Activated T-cell treated with anti-CD3 and anti-CD28 coated beads for 24 hours (primary cell): ENCODE measurements around the gene ATP9A.
"Not testable (repeated sequence)": the region's sequence is repeated elsewhere in the genome, so short reads cannot be mapped to it uniquely, and the experiment has no call there.

ENCODE experiments used
- DNase-seq: peaks from one replicate; pipeline ENCODE4 v3.0.0-alpha.2; 2020; ENCODE audit warnings: low read depth

ATP9A gene

GRCh38 chr20:51573576-51574243 lies 194.5 kb downstream of the ATP9A start:
- no peak for DNase-seq

- DNase-seq, result no peak
These were observed 196.8 kb downstream of the ATP9A start for GRCh38 chr20:51571460-51571794.

- DNase-seq, result no peak
These were observed 197.3 kb downstream of the ATP9A start for GRCh38 chr20:51570739-51571459.

- DNase-seq, result no peak
These were observed 198.1 kb downstream of the ATP9A start for GRCh38 chr20:51569815-51570738.

GRCh38 chr20:51568533-51568932 lies 199.7 kb downstream of the ATP9A start:
- DNase-seq, result not testable (repeated sequence)

- no peak for DNase-seq
These were observed 200.6 kb downstream of the ATP9A start for GRCh38 chr20:51567622-51568021.

GRCh38 chr20:51566594-51566993 lies 201.6 kb downstream of the ATP9A start:
- DNase-seq, result no peak

- no peak for DNase-seq
These were observed 202.7 kb downstream of the ATP9A start for GRCh38 chr20:51565298-51566144.

GRCh38 chr20:51563486-51564332 lies 204.5 kb downstream of the ATP9A start:
- no peak for DNase-seq

GRCh38 chr20:51563174-51563485 lies 205.1 kb downstream of the ATP9A start:
- DNase-seq, result no peak

- no peak for DNase-seq
These were observed 205.6 kb downstream of the ATP9A start for GRCh38 chr20:51562332-51563173.

- DNase-seq, result no peak
These were observed 206.2 kb downstream of the ATP9A start for GRCh38 chr20:51562027-51562331.

- no peak for DNase-seq
These were observed 207.5 kb downstream of the ATP9A start for GRCh38 chr20:51560550-51561307.

GRCh38 chr20:51560042-51560441 lies 208.1 kb downstream of the ATP9A start:
- DNase-seq, result no peak

- no peak for DNase-seq
These were observed 213.5 kb downstream of the ATP9A start for GRCh38 chr20:51554538-51555165.

GRCh38 chr20:51553897-51554486 lies 214.2 kb downstream of the ATP9A start:
- DNase-seq, result no peak

GRCh38 chr20:51551186-51551585 lies 217.0 kb downstream of the ATP9A start:
- DNase-seq, result no peak

- no peak for DNase-seq
These were observed 218.7 kb downstream of the ATP9A start for GRCh38 chr20:51549474-51549873.

GRCh38 chr20:51547951-51548350 lies 220.2 kb downstream of the ATP9A start:
- no peak for DNase-seq
